ENCODE results near the gene AATF. TPM values are rescaled to one million over a fixed set of nuclear protein-coding genes. Genes with fewer than 3 reads are reported as not detected.
A peak's percentile ranks its signal among the peaks of the same experiment; 100 is the strongest.

Gene AATF
- total and polyA plus RNA-seq, 2 of the 8 experiments (the other 6 are each of a cell fraction or from before 2014, with no cell fraction given): 20.1 to 62.8 TPM

GRCh38 chr17:37084372-37084771 is 135.6 kb downstream of the AATF start:
- H2BK15ac ChIP-seq (ENCODE audit: low read length): no peak overlapping the region
- no peaks in the 10 kb centered on the region for H4K20me1 ChIP-seq (replicated peaks in 1 of 2; ENCODE audit: control insufficient read depth in 1 of 2, insufficient read depth in 2 of 2, low read length in 2 of 2)
- no peak overlapping the region for H4K8ac ChIP-seq (ENCODE audit: extremely low read depth, insufficient read depth, low read length)
- no peak overlapping the region for H3K14ac ChIP-seq (ENCODE audit: insufficient read length)
- peaks cover 0 to 4% of the 10 kb centered on the region in 2 experiments; a peak in 1 of 4 replicates for H3K9me3 ChIP-seq (ENCODE audit: insufficient read depth in 2 of 2, low read depth in 1 of 2, low read length in 1 of 2)
- no peak overlapping the region for H2BK20ac ChIP-seq (ENCODE audit: low read length)
- CTCF ChIA-PET (ENCODE audit: partially characterized antibody): interaction anchor here (0.6 to 2.5 kb wide), 6 partner anchors 28 to 458 kb away, joined by 3 to 7 read pairs (median 4); no protein-coding TSS in a partner anchor
- H3K27ac ChIP-seq (ENCODE audit: low read depth, low read length): no peak overlapping the region; the same call in 1 of the 2 replicates
- peaks cover 6 to 22% (median 14%) of the 10 kb centered on the region in 4 experiments for H3K4me1 ChIP-seq (replicated peaks in 1 of 4; ENCODE audit: control insufficient read depth in 3 of 4, insufficient read depth in 4 of 4, low read length in 3 of 4)
- no peak overlapping the region for H3K18ac ChIP-seq (ENCODE audit: extremely low read depth, low read length)
- H3K23ac ChIP-seq (ENCODE audit: insufficient read length): no peak overlapping the region
- H3K4me2 ChIP-seq (ENCODE audit: insufficient read depth in 1 of 2, low read depth in 2 of 2, low read length in 2 of 2): no peak overlapping the region; a peak in 1 of 4 replicates
- no peaks in the 10 kb centered on the region for H3K23me2 ChIP-seq (ENCODE audit: low read depth, low read length)
- no peak overlapping the region for H2AK5ac ChIP-seq (ENCODE audit: low read depth, low read length)
- no peak overlapping the region for H2BK12ac ChIP-seq (ENCODE audit: low read depth, low read length)
- no peak overlapping the region for H2BK120ac ChIP-seq (replicated peaks; ENCODE audit: low read depth, low read length)
- 91% methylated on average over 5 of the region's 5 CpGs; no CpG with 5 or more reads in 1 of the 2 experiments for WGBS, 2 experiments (ENCODE audit: extremely low coverage in 1 of 2, insufficient coverage in 1 of 2, insufficient read length in 1 of 2, insufficient replicate concordance in 2 of 2, low coverage in 1 of 2, low lambda C conversion rate in 2 of 2, missing lambda C conversion rate in 1 of 2)
- no peaks in the 10 kb centered on the region for H3K79me2 ChIP-seq (ENCODE audit: control insufficient read depth in 1 of 2, insufficient read depth in 2 of 2, low read length in 2 of 2)
- no peak overlapping the region for H3K4me3 ChIP-seq (ENCODE audit: extremely low read depth in 1 of 4, insufficient read depth in 2 of 4, low read depth in 3 of 4, low read length in 4 of 4)
- H2AFZ ChIP-seq (ENCODE audit: low read length): no peak overlapping the region
- POLR2A ChIA-PET (ENCODE audit: partially characterized antibody): interaction anchor here (0.6 to 2.8 kb wide), 5 partner anchors 12 to 252 kb away, joined by 3 to 12 read pairs (median 4); no protein-coding TSS in a partner anchor
- H3K27me3 ChIP-seq (replicated peaks in 1 of 4; ENCODE audit: control insufficient read depth in 3 of 4, extremely low read depth in 1 of 4, insufficient read depth in 3 of 4, low read length in 3 of 4): no peaks in the 10 kb centered on the region
- DNase-seq (ENCODE audit: low read depth in 1 of 2, low spot score in 2 of 2) (no peak), FAIRE-seq (no peak)
- H3K79me1 ChIP-seq (ENCODE audit: low read depth, low read length): no peaks in the 10 kb centered on the region
- H3K9ac ChIP-seq (replicated peaks in 1 of 4; ENCODE audit: extremely low read depth in 1 of 4, low read depth in 3 of 4, low read length in 3 of 4): no peak overlapping the region
- peaks cover 6 to 40% (median 32%) of the 10 kb centered on the region in 4 experiments; a peak in 7 of 8 replicates for H3K36me3 ChIP-seq (ENCODE audit: control insufficient read depth in 2 of 4, insufficient read depth in 4 of 4, low read length in 3 of 4)
- H4K5ac ChIP-seq (ENCODE audit: insufficient read length, low read depth, low read length): no peak overlapping the region
- 0 out of 2 replicates have a peak overlapping the region, but pooled peaks have one; percentile 8 for H2BK5ac ChIP-seq (ENCODE audit: low read depth, low read length)
- H4K91ac ChIP-seq (replicated peaks; ENCODE audit: insufficient read length, low read length): no peak overlapping the region
- H3K4ac ChIP-seq (replicated peaks; ENCODE audit: insufficient read length, low read depth, low read length): no peak overlapping the region
- H3K56ac ChIP-seq (replicated peaks; ENCODE audit: insufficient read length, low read depth, low read length): no peak overlapping the region
- TF ChIP-seq BCL11A (IDR thresholded peaks at IDR 0.05; ENCODE audit: low read depth in 2 of 2, low read length in 2 of 2): no peak
- no peak for TF ChIP-seq SUZ12 (IDR thresholded peaks at IDR 0.05; ENCODE audit: low read length)
- TF ChIP-seq POLR2AphosphoS5 (IDR thresholded peaks at IDR 0.05; ENCODE audit: low read depth, low read length): no peak
- TF ChIP-seq NRF1 (IDR thresholded peaks at IDR 0.05; ENCODE audit: low read depth, low read length): no peak
- TF ChIP-seq GTF2F1 (IDR thresholded peaks at IDR 0.05; ENCODE audit: borderline replicate concordance, low read depth, low read length): no peak
- TF ChIP-seq KDM5A (IDR thresholded peaks at IDR 0.05; ENCODE audit: low read length): no peak
- no peak for TF ChIP-seq CBX5 (IDR thresholded peaks at IDR 0.05; ENCODE audit: low read depth, low read length)
- TF ChIP-seq PHF8 (conservative IDR thresholded peaks at IDR 0.05; ENCODE audit: low read depth, low read length): no peak
- no peak for TF ChIP-seq FOSL1 (IDR thresholded peaks at IDR 0.05; ENCODE audit: insufficient read depth, low read depth, low read length)
- no peak for TF ChIP-seq SAP30 (IDR thresholded peaks at IDR 0.05; ENCODE audit: insufficient read depth, insufficient replicate concordance, low read length)
- no peak for TF ChIP-seq TAF1 (IDR thresholded peaks at IDR 0.05; ENCODE audit: low read depth, low read length)
- no peak for TF ChIP-seq CHD2 (IDR thresholded peaks at IDR 0.05; ENCODE audit: low read length)
- TF ChIP-seq ASH2L (IDR thresholded peaks at IDR 0.05; ENCODE audit: low read length): no peak
- no peak for TF ChIP-seq RXRA (IDR thresholded peaks at IDR 0.05; ENCODE audit: insufficient read depth, low read depth, low read length)

All from H1 (cell line).